GM19035 (cell line): Measurements from ENCODE around the gene TRIM60.
"Not testable (repeated sequence)": the region's sequence is repeated elsewhere in the genome, so short reads cannot be mapped to it uniquely, and the experiment has no call there.

ENCODE experiments used
- ATAC-seq: cut with Tn5 transposase; IDR thresholded peaks from one replicate; pipeline ENCODE4 v1.9.1; 2021; ENCODE audit not compliant: unreplicated experiment

TRIM60 gene

GRCh38 chr4:165031436-165032211, at the start of gene TRIM60:
Gene TRIM60 (plus strand): TSS chr4:165031999. CDS start chr4:165040073, 8,074 bp downstream.
- ATAC-seq: no peak

DNA sequence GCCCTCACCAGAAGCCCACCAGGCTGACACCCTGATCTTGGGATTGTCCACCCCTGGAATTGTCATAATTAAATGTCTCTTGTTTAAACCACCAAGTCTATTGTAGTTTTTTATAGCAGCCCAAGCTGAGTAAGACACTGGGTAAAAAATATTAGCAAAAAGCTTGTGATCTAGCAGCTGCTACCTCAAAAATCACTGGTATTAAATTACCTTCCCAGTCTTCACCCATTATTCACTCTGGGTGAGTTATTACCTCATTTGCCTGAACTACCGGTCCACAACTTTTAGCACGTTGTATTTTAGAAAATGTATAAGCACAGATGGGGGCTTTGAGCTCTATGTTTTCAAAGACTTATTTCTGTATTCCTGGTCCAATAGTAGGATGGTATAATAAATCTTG, 42.3 kb upstream of the TRIM60 start:
- ATAC-seq: no peak

DNA sequence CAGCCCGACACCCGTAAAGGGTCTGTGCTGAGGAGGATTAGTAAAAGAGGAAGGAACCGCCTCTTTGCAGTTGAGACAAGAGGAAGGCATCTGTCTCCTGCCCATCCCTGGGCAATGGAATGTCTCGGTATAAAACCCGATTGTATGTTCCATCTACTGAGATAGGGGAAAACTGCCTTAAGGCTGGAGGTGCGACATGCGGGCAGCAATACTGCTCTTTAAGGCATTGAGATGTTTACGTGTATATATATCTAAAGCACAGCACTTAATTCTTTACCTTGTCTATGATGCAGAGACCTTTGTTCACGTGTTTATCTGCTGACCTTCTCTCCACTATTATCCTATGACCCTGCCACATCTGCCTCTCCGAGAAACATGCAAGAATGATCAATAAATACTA, 41.0 kb upstream of the TRIM60 start:
- not testable (repeated sequence) for ATAC-seq

GRCh38 chr4:164996123-164996522, 35.7 kb upstream of the TRIM60 start:
- ATAC-seq: not testable (repeated sequence)

DNA sequence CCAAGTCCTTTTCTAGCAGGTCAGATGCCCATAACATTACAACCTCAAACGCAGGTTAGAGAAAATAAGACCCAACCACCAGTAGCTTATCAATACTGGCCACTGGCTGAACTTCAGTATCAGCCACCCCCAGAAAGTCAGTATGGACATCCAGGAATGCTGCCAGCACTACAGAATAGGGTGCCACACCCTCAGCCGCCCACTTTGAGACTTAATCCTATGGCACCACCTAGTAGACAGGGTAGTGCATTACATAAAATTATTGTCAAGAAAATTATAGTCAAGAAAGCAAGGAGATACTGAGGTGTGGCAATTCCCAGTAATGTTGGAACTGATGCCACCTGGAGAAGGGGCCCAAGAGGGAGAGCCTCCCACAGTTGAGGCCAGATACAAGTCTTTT, 34.5 kb upstream of the TRIM60 start:
- ATAC-seq: no peak

DNA sequence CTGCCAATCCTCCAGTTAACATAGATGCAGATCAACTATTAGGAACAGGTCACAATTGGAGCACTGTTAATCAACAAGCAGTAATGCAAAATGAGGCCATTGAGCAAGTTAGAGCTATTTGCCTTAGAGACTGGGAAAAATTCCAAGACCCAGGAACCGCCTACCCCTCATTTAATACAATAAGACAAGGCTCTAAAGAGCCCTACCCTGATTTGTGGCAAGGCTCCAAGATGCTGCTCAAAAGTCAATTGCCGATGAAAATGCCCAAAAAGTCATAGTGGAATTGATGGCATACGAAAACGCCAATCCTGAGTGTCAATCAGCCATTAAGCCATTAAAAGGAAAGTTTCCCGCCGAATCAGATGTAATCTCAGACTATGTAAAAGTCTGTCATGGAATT, 33.9 kb upstream of the TRIM60 start:
- ATAC-seq: no peak

DNA sequence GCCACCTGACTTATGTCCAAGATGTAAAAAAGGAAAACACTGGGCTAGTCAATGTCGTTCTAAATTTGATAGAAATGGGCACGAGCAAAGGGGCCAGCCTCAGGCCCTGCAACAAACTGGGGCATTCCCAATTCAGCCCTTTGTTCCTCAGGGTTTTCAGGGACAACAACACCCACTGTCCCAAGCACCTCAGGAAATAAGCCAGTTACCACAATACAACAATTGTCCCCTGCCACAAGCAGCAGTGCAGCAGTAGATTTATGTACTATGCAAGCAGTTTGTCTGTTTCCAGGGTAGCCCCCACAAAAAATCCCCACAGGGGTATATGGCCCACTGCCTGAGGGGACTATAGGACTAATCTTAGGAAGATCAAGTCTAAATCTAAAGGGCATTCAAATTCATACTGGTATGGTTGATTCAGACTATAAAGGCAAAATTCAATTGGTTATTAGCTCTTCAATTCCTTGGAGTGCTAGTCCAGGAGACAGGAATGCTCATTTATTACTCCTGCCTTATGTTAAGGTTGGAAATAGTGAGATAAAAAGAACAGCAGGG, 33.2 kb upstream of the TRIM60 start:
- not testable (repeated sequence) for ATAC-seq

GRCh38 chr4:165001957-165002356, 29.8 kb upstream of the TRIM60 start:
- ATAC-seq: not testable (repeated sequence)

- no peak for ATAC-seq
Measured at GRCh38 chr4:165005352-165005925, 26.4 kb upstream of the TRIM60 start.

DNA sequence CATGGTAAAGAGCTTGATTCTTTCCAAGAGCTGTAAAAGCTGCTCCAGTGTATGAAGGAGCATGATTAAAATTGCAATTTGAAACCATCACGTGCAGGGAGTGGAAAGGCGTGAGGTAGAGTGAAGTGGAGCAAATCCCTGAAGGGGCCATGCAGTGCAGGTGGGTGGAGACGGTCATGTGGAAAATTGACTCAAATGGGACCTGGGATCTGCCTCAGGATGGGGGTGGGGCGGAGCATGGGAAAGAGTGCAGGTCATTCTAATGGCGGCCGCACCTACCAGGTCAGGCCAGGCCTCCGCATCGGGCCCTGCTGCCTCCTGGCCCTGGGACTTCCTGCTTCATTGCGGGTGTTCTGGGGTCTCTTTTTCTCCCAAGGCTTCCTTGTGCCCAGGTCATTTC, 25.3 kb upstream of the TRIM60 start:
- no peak for ATAC-seq

GRCh38 chr4:165006886-165007285, 24.9 kb upstream of the TRIM60 start:
- no peak for ATAC-seq

GRCh38 chr4:165009493-165010227, 22.1 kb upstream of the TRIM60 start:
- ATAC-seq: no peak

DNA sequence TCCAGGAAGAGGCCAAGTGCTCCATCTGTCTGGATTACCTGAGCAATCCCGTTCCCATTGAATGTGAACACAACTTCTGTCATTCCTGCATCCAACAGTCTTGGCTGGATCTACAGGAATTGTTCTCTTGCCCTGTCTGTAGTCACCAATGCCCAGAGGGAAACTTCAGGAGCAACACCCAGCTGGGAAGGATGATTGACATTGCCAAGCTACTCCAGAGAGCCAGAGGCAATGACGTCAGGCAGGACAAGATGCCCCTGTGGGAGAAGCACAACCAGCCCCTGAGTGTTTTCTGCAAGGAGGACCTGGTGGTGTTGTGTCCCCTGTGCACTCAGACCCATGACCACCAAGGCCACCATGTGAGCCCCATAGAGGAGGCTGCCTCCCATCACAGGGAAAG, 21.3 kb upstream of the TRIM60 start:
- no peak for ATAC-seq

DNA sequence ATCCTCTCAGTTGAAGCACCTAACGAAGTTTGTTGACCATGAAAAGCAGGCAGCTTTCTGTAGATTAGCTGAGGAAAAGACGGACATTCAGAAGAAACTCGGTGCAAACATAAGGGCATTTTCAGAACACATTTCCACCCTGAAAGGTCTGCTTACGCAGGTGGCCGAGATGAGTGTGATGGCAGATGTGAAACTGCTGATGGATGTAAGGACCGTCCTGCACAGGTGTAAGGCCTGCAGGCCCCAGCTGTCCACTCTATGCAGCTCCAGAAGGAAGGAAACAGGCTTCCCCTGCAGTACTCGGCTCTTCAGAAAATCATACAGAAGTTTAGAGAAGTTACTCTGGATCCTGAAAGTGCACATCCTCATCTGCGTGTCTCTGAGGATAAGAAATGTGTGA, 20.8 kb upstream of the TRIM60 start:
- ATAC-seq: no peak

- no peak for ATAC-seq
Measured at GRCh38 chr4:165011403-165011802, 20.4 kb upstream of the TRIM60 start.

DNA sequence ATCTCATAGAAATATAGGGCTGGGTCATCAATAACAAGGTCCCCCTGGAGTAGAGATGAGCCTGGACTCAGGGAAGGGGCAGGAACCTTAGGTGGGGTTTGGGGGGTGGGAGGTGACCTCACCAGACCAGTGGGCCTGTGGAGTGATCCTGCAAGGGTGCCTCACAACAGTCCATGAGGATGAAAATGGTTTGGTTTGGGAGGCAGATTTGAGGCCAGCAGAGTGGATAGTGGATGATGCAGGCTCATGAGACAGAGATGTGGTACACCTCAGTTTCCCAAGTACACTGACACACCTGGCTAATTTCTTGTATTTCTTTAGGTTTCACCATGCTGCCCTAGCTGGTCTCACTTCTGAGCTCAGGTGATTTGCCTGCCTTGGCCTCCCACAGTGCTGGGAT, 18.1 kb upstream of the TRIM60 start:
- ATAC-seq: no peak

GRCh38 chr4:165016971-165017370, 14.8 kb upstream of the TRIM60 start:
- peak; percentile 52 for ATAC-seq

GRCh38 chr4:165019995-165020394, 11.8 kb upstream of the TRIM60 start:
- ATAC-seq: not testable (repeated sequence)

DNA sequence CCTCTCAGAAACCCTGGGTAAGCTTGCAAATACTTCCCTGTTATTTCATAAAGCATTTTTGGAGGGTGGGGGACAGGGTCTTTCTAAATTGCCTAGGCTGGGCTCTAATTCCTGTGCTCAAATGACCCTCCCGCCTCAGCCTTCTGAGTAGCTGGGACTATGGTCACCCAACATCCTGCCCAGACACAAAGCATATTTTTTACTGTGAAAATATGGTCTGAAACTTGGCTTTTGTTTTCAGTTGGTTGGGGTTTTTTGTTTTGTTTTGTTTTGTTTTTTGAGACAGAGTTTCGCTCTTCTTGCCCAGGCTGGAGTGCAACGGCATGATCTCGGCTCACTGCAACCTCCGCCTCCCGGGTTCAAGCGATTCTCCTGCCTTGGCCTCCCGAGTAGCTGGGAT, 6.0 kb upstream of the TRIM60 start:
- ATAC-seq: not testable (repeated sequence)

GRCh38 chr4:165027762-165028402, 3.9 kb upstream of the TRIM60 start:
- no peak for ATAC-seq

- no peak for ATAC-seq
Measured at GRCh38 chr4:165048170-165048569, 16.4 kb downstream of the TRIM60 start.
